Fibroblast of skin of back (primary cell): Measurements from ENCODE around the gene TSPAN2.
"Not testable (repeated sequence)": the region's sequence is repeated elsewhere in the genome, so short reads cannot be mapped to it uniquely, and the experiment has no call there.

Experiments
- DNase-seq: peaks from one replicate; pipeline ENCODE4 v3.0.0-alpha.2; 2013

The TSPAN2 gene

DNA sequence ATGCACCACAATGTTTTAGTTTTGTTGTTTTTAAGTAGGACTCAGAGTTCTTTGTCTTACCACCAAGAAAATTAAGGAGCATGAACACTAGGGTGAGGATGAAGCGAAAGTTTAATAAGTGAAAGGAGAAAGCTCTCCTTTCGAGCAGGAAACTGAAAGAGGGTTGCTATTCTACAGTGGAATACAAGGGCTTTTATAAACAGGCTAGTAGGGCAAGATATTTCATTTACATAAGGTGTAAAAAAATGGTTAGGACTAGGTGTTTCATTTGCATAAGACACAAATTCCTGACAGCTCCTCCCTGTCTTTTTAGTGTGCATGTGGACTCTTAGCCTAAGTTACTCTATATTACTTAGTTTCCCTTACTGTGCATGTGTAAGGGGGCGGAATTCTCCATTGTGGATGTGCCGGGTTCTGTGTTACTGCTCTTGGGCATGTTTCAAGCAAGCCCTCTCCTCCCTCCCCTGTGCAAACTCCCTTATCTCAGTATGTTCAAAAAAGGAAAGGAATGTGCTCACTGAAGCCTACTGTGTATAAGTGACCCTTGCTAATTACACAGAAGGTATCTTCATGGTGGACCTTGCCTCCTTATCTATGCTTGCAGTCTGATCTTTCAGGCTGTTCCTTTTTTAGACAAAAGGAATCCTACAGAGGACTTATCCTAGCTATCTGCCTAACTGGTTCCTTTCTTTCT, 52.3 kb downstream of the TSPAN2 start:
- DNase-seq, result no peak

DNA sequence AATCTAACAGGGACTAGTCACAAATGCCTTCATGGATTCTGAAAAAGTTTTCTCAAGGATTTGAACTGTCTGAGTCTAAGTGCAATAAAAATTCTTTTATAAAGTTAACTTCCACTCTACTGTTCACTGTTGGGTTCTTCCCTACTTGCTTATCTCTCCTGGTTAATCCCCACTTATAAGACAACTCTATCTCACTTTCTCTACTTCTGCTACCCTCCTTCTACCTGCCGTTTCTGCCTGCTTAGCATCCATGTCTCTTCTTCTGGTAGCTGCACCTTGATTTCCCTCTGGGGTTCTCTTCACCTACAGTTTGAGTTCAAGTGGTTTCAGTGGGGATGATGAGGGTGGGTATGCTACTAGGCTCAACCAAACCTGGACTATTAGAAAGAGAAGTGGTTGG, 53.7 kb downstream of the TSPAN2 start:
- no peak for DNase-seq

DNA sequence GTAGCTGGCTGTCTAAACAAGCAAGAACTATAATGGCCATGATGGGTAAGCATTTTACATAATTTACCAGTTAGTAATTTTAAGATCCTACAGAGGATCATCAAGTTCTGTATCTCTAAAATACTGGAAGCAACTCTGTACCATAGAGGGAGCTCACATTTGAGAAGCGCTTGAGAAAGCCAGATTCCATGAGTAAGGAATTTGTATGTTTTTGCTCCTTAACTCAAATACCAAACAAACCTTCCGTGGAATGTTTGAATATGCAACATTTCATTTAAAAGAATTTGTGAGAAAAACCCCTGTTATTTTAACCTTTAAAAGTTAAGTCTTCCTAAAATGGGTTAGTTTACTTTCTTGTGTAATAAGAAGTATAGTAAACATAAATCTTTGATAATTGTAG, 57.7 kb downstream of the TSPAN2 start:
- DNase-seq, result peak; percentile 1

DNA sequence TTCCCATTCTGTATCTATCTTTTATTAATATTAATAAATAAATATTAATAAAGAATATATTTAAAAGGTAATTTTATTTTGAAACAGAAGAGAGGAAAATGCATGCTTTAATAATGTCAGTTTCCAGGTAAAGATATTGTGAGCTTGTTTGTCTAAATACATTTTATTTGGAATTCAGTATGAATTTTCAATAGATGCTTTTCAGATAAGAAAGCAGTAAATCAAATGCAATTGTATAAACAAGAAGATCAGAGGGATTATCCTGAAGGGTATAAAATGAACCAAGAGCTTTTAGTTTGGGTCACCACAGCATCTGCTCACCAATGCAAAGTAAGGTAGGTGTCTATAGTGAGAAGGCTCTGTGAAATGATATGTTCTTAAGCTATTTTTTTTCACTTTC, 59.8 kb downstream of the TSPAN2 start, which contains the start of gene TSHB:
Gene TSHB (plus strand): TSS at position 301 of the 400 bp plus-strand sequence. CDS start 3,537 bp downstream, outside the sequence.
- DNase-seq, result no peak

DNA sequence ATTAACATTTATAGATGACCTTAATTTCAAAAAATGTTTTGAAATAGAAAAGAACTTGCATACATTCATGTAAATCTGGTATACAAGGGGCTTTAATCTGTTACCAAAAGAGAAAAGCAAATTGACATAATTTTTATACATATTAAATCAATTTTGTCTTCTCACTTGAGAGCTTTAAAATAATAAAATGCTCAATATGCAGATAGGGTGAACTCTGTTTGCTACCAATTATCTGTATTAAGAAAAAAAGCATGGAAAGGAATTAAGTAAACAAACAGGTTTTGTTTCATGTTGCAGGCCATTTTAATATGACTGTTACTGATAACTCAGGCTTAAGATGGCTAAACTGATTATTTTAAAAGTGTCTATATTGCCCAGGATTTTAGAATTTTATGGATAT, 65.7 kb downstream of the TSPAN2 start:
- DNase-seq, result no peak

DNA sequence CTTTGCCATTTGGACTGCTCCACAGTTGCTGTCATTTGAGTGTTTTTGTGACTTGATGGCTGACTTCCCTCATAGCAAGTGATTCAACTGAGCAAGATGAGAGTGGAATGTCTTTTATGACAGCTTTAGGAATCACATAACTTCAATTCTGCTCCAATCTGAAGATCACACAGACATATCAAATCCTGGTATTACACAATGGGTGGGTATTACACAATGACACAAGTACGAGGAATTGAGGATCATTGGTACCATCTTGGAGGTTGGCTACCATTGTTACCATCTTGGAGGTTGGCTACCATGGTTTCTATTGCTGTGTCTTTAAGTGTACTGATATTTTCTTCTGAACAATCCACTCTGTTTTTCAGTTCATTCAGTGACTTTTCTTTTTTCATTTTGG, 68.2 kb downstream of the TSPAN2 start:
- no peak for DNase-seq

DNA sequence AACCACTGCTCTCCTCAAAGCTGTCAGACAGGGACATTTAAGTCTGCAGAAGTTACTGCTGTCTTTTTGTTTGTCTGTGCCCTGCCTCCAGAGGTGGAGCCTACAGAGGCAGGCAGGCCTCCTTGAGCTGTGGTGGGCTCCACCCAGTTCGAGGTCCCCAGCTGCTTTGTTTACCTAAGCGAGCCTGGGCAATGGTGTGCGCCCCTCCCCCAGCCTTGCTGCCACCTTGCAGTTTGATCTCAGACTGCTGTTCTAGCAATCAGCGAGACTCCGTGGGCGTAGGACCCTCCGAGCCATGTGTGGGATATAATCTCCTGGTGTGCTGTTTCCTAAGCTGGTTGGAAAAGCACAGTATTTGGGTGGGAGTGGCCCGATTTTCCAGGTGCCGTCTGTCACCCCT, 69.8 kb downstream of the TSPAN2 start:
- DNase-seq, result not testable (repeated sequence)

DNA sequence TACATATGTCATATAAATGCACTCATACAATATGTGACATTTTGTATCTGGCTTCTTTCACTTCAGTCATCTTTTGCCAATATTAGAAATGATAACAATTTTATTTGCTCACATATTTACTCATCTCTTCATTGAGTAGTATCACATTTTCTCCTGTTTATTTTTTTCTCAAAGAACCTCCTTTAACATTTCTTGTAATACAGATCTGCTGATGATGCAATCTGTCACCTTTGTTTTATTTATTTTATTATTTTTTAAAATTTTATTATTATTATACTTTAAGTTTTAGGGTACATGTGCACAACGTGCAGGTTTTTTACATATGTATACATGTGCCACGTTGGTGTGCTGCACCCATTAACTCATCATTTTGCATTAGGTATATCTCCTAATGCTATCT, 75.5 kb downstream of the TSPAN2 start:
- no peak for DNase-seq

DNA sequence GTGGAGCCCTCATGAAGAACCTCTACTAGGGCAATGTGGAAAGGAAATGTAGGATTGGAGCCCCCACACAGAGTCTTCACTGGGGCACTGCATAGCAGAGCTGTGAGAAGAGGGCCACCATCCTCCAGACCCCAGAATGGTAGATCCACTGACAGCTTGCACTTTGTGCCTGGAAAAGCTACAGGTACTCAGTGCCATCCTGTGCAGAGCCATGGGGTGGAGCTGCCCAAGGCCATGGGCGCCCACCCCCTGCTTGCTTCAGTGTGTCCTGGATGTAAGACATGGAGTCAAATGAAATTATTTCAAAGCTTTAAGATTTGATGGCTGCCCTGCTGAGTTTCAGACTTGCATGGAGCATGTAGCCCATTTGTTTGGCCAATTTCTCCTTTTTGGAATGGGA, 76.9 kb downstream of the TSPAN2 start:
- no peak for DNase-seq

DNA sequence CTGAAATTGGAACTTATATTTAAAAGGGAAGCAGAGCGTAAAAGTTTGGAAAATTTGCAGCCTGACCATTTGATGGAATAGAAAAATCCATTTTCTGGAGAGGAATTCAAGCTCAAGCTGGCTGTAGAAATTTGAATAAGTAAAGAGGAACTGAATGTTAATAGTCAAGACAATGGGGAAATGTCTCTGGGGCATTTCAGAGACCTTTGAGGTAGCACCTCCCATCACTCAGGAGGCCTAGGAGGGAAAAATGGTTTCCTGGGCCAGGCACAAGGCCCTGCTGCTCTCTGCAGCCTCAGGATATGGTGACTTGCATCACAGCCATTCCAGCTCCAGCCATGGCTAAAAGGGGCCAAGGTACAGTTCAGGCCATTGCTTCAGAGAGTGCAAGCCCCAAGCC, 77.3 kb downstream of the TSPAN2 start:
- DNase-seq, result no peak

DNA sequence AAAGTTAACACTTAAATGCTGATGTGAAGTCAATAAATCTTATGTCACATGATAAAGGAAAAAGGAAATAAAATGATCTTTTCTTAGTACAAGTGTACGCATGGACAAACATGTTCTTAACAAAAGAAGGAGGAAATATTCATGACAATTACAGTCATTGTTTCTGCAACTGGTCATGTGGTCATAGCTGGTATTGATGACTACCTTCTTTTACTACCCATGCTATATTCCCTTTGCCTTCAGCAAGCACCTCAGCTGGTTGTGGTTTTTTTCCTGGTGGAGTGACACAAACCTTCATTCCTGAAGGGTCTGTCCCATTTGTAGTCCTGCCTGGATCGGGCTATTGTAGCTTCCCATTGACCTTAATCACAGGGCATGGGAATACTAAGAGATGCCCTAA, 83.1 kb downstream of the TSPAN2 start:
- DNase-seq, result no peak
